DOHH2 (cell line): ENCODE measurements around the gene CAP1.

Experiments
- CTCF ChIP-seq: fragments of 200-600 bp; sonication (generic); IDR thresholded peaks from one replicate; pipeline ENCODE4 v1.5.1; 2014; ENCODE audit warnings: antibody characterized with exemption, mild to moderate bottlenecking, low read depth, low read length; ENCODE audit not compliant: poor library complexity, severe bottlenecking
- EZH2phosphoT487 ChIP-seq: fragments of 200-600 bp; sonication (generic); IDR thresholded peaks from 2 replicates; pipeline ENCODE4 v1.6.1; 2017; ENCODE audit warnings: borderline replicate concordance, mild to moderate bottlenecking, antibody characterized with exemption, low read length, moderate library complexity, mixed read lengths

GRCh38 chr1:40110389-40110788 is 69.9 kb downstream of the CAP1 start:
- TF ChIP-seq CTCF = no peak
- no peak for TF ChIP-seq EZH2phosphoT487
